Stimulated activated CD8-positive, alpha-beta memory T cell treated with anti-CD3 and anti-CD28 coated beads, Interleukin-7, amount 100 ng/mL, for 48 hours (primary cell): ENCODE measurements around the gene DCLK2.
"Not testable (repeated sequence)": the region's sequence is repeated elsewhere in the genome, so short reads cannot be mapped to it uniquely, and the experiment has no call there.

Experiments used
- DNase-seq, 2 donors: peaks; one replicate each; pipeline ENCODE4 v3.0.0-alpha.2; 2020; ENCODE audit warnings: low read depth in 1 of 2; ENCODE audit errors: extremely low read depth in 1 of 2

The DCLK2 gene

DNA sequence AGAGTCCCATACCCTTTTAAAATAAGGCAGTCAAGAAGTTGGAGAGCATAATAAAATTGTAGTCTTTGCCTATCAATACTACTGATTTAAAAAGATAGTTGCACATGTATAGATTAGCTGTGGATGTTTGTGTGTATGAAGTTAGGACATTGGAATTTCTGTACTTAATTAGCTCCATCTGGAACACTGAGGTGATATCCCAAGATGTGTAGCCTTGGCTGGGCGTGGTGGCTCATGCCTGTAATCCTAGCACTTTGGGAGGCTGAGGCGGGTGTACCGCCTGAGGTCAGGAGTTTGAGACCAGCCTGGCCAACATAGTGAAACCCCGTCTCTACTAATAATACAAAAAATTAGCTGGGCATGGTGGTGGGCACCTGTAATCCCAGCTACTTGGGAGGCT lies 119.0 kb downstream of the DCLK2 start:
- not testable (repeated sequence) for DNase-seq

DNA sequence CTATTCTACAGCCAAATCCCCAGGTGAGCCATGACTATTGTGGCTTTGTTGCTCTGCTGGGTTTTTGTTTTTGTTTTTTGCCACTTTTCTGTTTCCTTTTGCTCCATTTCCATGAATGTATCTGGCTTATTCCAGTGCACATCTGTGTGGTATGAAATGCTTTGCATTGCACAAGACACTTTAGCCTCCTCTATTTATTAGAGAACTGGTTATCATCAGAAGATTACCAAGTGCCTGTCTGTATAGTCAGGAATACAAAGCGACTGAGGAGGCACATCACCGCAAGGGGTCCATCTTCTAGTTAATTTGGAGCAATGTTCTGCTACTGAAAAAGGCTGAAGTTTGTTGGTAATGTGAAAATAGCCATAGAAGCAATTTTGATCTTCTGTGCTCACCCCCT lies 120.8 kb downstream of the DCLK2 start:
- DNase-seq = no peak

GRCh38 chr4:150205016-150205415 lies 126.8 kb downstream of the DCLK2 start:
- no peak for DNase-seq

- DNase-seq = no peak
These were observed 128.0 kb downstream of the DCLK2 start for GRCh38 chr4:150206265-150206664.

DNA sequence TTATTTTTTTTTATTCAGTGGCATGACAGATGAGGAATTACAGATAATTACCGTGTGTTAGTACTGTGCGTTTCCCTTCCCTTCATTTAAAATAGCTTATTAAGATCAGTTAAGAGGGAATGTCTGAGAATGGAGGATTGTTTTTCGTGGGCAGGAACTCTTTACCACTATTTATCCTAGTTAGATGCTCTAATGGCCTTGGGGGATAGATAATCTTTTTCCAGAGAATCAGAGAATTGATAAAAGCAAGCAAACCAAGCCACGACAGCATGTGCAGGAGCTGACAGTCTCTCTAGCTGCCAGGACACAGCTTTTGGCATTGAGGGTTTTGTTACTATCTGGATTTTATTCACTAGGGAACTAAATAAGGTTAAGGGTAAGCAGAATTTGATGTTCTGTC lies 128.7 kb downstream of the DCLK2 start:
- DNase-seq = no peak

DNA sequence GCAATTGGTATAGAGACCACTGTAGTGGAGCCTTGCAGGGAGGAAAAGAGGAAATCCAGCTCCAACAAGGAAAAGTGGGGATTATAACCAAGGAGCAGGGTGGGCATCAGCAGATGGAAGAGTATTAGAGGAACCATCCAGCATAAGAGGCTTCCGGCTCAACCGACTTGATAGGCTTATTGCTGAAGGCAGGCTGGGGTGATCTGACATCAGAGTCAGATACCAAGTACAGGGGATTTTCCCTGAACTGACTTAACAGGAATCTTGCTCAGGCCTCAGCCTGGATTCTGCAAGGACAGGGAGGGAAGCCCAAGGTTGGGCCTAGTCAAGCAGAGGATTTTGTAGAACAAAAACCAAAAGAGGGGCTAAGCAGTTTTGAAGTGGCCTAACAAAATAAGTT lies 129.6 kb downstream of the DCLK2 start:
- DNase-seq = no peak

DNA sequence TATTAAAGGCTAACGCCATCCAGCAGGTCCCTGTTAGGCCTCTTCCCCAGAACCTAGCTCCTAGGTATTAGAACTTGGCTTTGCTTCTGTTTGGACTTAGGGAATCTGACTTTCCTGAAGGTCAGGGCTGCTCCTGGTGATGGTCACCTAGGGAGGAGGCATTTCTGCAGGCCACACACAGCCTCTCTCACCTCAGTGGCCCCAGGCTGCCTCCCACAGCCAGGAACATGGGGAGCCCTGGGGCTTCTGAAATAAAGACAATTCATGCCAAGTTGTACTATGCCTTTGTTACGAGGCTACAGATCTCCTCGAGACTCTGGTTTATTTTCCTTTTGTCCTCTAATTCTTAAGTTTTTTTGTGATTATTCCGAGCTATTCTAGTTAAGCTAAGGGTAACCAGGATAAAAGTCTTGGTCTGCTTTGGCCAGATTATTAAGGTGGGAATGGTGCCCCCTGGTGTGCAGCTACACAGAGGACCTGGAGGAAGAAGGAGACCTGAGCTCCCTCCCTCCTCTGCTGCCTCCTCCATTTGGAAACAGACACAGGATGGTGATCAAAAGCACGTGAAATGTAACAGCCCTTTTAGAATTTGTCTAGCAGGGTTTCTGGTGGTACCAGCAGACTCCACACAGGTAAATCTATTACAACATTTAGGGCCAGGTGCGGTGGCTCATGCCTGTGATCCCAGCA lies 131.0 kb downstream of the DCLK2 start:
- peak in 1 of 2 donors; percentile 2 for DNase-seq

DNA sequence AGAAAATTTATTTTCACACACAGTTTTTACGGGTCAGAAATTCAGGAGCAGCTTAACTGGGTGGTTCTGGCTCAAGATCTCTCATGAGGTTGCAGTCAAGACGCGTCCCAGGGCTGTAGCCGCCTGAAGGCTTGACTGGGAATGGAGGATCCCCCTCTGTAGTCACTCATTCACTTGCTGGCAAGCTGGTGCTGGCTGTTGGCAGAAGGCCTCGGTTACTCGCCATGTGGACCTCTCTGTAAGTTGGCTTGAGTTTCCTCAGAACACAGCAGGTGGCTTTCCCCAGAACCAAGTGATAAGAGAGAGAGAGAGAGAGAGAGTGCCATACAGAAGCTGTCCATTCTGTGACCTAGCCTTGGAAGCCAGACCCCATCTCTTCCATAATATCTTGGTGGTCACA lies 132.8 kb downstream of the DCLK2 start:
- DNase-seq = no peak

GRCh38 chr4:150211799-150212445 lies 133.7 kb downstream of the DCLK2 start:
- DNase-seq = no peak

- DNase-seq = no peak
These were observed 134.2 kb downstream of the DCLK2 start for GRCh38 chr4:150212485-150212884.

DNA sequence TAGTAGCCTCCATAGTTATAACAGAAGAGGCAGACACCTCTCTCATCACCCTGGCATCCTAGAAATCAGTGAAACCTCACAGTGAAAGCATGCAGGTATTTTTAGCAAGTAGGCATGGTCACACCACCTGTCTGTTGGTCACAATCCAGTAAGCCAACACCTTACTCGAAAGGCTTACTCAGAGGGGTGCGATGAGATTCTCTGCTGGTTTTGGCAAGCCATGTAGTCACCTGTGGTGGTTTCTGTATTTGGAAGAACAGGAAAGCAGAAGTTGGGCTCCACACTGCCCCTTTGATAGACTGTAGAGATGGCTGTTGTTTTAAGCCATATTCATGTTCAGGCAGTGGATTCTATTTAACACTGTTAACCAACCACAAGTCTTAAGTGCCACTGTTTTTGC lies 134.7 kb downstream of the DCLK2 start:
- no peak for DNase-seq

- no peak for DNase-seq
These were observed 137.4 kb downstream of the DCLK2 start for GRCh38 chr4:150215601-150216000.

DNA sequence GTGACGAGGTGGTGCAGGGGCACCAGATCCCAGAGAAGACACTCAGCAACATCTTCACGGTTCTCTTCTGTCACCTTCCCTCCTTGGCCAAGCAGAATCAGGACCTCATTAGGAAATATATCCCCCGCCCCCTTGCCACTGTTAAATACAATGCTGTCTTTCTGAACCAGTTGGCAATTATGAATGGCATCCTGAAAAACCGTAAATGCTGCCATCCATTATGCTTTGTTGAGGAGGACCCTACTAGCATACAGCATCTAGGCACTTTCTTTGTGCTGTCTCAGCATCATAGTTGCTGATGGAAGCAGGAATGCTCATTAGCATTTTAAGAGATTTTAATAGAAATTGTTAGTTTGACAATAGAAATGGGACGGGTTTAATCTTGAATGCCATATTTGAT lies 138.5 kb downstream of the DCLK2 start:
- DNase-seq = no peak

- DNase-seq = no peak
These were observed 138.9 kb downstream of the DCLK2 start for GRCh38 chr4:150217192-150217591.

DNA sequence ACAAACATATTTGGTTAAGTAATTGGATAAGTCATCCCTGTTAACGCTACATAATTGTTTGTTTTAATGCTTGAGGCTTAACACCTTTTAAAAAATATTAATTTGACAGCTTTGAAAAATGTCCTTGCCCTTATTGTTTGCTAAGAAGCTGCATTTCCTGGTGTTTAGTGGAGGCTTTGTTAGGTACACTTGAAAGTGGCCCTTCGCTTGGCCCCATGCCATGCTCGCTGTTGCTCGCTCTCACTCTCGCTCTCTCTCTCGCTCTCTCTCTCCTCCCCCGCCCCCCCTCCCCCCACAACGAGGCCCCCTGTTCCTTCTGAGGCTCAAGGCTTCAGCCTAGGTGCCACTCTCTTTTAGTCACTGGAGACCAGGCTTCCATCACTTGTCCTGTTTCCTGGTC lies 139.6 kb downstream of the DCLK2 start:
- no peak for DNase-seq

GRCh38 chr4:150218447-150218846 lies 140.2 kb downstream of the DCLK2 start:
- no peak for DNase-seq

DNA sequence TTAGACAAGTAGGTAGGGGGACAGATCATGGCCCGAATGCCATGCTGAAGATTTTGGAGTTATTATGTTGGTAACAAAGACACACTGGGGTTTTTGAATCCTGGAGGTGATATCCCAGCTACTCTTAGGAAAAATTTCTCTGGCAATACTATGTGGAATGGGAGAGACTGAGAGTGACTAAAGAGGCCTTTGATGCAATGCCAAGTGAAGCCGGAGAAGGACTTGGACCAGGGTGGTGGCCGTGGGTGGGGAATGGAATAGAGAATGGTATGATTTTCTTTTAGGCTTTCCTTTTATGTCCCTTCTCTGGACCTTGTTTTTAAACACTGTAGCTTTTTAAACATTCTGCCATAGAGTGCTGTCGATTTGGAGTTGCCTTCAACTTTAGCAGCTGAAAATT lies 141.6 kb downstream of the DCLK2 start:
- no peak for DNase-seq

GRCh38 chr4:150224896-150225591 lies 146.8 kb downstream of the DCLK2 start:
- no peak for DNase-seq

DNA sequence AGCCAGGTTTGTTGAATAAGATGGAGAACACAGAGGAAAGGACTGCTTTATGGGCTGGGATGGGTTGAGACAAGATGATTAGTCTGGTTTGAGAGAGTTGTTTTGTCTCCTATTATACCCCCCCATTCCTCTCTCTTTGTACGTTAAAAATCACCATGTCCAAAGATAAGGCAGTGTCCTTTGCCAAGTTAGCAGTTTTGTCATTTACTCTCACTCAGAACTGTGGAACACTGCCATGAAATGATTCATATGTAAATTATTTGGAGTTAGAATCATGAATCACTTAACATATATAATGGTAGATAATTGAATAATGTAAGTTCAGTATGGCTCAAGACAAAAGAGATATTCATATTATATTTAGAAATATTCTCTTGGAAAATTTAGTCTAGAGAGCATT lies 151.3 kb downstream of the DCLK2 start:
- DNase-seq = no peak

DNA sequence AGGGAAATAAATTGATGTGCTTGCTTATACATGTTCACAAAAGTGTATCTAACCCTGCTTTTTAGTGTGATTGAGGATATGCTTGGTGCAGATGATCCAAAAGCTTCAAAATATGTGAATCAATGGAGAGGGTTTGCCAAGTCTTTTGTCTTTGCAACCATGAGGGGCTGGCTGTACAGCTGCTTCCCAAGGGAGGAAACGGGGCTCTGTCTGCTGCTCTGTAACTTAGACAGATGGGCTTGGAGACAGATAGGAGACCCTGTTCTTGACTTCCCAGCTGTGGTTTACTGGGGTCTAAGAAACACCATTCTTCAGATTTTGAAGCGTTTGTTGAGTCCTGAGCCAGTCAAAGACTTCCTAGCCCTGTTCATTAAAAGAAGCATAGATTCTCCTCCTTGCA lies 152.3 kb downstream of the DCLK2 start:
- no peak for DNase-seq

- no peak for DNase-seq
These were observed 153.0 kb downstream of the DCLK2 start for GRCh38 chr4:150231107-150231770.

DNA sequence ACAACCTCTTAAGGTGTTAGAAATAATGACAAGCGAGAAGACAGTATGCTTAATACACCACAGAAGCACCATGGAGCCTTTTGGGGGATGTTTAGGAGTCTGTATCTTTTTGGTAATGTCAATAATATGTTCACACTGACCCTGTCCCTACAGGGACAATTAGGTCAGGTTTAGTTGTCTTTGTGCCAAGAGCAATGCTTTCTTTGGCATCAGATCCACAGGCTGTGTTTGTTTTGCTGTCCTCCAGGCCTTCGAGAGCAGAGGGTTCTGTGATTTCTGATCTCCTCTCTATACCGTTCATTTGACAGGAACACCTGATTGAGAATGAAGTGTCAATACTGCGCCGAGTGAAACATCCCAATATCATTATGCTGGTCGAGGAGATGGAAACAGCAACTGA lies 153.8 kb downstream of the DCLK2 start:
- no peak for DNase-seq
